Measurements from ENCODE around the gene TCF4. TPM values are rescaled to one million over a fixed set of nuclear protein-coding genes. Genes with fewer than 3 reads are reported as not detected.

The TCF4 gene
- total RNA-seq, 1 donor from 2014 or later, result 344 TPM

DNA sequence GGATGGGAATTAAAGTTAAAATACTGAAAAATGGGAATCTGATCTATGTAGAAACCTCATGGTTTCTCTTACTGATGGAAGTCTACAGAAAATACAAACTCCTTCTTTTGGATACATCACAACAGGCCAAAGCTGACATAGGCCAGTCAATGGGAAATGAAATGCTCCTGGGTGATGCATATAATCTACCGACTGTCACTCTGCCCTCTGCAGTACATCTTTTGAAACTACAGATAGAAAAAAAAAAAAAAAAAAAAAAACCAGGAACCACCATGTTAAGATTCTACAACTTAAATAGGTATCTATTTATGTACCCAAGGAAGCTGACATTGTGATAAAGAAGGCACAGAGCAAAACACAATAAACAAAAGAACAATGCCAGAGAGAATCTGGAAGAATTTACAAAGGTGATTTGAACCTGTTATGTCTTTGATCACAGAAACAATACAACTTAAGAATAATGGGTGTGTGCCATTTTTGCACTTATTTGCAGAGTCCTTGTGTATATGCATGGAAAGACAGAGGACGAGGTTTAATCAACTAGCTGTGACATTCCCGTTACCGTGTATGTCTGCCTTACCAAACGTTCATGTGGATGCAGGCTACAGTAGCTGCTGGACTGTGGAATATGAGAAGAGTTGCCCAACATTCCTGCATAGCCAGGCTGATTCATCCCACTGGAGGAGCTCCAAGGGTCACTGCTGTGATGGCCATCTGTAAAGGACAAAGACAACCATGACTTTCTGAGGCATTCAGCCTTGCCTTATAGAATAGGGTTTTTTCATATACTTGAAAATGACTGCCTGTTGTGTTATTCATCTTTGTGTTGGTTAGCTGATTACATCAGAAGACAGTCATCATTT, 312.7 kb downstream of the TCF4 start:
- no peak for DNase-seq (ENCODE audit: extremely low read depth, low read depth, low spot score)

DNA sequence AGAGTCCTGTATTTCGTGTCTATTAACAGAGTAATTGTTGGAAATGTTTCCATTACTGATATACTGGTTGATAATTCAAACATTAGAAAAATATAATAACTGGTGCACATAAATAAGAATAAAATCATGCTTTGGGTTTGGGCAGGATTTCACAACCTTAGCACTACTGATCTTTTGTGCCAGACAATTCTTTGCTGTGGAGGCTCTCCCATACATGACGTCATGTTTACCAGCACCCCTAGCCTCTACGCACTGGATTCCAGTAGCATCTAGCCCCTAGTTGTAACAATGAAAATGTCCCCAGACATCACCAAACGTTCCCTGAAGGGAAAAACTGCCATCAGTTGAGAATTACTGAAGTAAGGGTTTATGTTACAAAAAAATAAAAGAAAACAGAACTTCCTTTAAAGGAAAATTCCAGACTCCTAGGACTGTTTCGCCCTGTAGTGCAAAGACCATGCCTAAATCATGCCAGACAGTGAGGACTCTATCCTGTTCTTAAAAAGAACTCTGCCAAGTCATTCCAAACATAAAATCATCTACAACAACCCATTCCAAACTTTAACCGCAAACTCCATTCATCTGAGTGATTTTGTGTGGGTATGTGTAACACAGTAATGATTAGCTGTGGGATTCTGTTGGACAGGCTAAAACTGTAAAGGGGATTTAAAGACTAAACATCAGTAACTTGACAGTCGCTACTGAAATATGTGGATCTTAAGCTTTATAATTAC, 315.3 kb downstream of the TCF4 start:
- DNase-seq (ENCODE audit: extremely low read depth, low read depth, low spot score), result no peak

DNA sequence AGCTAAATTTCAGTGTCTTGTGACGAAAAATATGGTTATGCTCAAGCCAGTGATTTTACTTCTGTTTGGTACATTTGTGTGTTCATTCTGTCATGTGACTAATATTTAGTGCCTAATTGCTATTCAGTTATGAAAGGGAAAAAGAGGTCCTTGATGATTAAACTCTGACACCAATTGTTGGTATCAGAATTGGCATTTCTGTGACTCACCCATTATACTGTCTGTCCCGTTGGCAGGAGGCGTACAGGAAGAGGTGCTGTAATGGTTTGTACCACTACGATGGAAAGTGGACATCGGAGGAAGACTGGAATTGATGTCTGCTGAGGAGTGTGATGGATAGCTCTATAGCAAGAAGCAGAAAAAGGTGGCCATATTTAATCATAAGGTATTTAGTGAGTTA, 318.4 kb downstream of the TCF4 start:
- DNase-seq (ENCODE audit: extremely low read depth, low read depth, low spot score), result no peak

DNA sequence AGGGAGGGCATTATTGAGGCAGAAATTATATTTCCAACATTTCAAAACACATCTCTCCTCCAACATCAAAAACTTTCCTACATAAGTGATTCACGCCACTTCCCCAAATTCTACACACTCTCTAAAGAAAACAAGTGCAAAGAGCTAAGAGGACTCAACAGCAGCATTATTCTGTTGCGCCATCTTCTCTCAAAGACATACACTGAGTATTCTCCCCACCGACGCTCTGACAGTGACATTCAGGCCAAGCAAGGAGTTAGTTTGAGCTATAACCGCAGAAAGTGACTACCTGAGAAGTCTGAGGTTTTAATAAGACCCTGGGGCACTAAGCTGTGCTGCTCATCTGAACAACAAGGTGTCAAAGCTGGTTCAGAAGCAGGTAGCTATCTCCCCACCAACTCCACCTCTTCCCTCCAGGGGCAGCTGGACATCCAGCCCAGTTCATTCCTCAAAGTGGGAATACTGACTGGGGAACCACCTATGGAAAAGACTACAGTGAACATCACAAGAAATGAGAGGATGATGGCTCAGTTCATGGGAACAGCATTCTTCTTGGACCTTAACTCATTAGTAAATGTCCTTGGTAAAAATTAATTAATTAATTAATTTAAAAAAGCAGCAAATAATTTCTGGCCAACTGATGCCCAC, 319.2 kb downstream of the TCF4 start:
- no peak for DNase-seq (ENCODE audit: extremely low read depth, low read depth, low spot score)

DNA sequence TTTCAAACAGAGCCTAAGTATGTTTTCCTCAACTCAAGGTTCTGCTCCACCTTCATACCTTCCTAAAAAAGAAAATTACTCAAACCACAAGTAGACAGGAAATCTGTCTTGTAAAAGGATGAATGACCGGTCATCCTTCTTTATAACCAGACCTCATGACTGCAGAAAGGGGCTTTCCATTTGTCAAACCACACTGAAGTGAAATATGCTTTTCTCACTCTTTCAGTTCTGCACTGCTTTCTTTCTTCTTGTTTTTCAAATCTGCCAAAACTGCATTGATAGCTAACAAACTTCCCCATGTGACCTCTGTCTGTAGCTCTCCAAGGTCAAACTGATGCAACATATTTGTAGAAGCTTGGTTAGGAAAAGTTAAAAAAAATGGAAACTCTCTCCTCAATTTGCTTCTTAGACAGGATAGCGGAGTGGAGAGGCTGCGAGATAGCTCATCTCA, 319.8 kb downstream of the TCF4 start:
- DNase-seq (ENCODE audit: extremely low read depth, low read depth, low spot score), result no peak

DNA sequence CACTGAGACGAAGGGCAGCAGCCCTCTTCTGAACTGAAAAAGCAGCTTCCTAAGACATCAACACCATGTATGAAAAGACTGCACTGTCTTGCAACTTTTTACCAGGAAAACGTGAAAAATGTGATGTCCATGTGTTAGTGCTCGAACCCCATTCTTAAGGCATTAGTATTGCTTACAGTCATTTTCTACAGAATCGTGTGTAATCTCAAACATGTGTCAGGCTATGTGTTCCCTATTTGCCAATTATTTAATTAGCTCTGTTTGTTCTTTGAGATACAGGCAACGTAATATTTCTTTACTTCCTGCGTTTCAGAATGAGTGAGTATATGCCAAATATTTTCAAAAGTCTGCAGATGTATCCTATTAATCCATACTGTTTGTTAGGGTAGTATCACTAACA, 321.0 kb downstream of the TCF4 start:
- no peak for DNase-seq (ENCODE audit: extremely low read depth, low read depth, low spot score)

DNA sequence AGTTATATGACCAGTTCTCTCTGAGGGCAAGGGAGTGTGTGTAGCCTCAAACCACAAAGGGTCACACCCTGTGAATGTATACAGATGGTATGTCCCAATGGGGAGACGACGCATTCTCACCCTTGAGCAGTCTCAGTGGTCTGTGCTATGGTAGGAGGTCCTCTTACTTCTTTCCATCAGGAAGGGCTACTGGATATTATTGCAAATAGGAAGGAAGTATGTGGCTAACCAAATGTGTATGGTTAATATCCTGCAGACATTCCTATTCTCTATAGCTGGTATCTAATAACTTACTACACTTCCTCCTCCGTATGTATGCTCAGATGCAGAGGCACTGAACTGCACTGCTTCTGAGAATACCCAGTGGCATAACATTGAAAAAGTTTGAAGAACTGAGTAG, 322.0 kb downstream of the TCF4 start:
- no peak for DNase-seq (ENCODE audit: extremely low read depth, low read depth, low spot score)

DNA sequence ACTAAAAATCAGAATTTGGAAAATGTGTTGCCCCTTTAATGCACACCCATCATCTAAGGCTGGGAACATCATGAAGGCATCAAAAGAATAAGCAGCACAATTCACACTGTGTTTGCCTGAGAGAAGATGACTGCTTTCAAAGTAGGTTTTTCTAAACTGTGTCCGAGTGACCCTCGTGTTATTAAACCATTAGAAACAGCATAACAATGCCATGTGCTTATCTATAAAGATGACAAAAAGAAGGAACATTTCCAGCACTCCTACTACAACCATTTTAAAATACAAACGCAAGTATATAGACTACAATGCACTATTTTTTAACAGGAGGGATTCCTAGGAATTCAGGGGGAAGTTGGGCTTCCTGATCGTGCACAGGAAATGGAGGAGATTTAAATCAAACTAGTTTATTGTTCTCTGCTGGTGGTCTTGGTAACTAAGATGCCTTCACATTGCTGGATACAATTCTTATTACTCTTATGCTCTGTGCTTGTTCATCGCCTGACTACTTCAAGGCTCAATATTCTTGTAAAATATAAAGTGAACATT, 322.8 kb downstream of the TCF4 start:
- DNase-seq (ENCODE audit: extremely low read depth, low read depth, low spot score), result no peak

DNA sequence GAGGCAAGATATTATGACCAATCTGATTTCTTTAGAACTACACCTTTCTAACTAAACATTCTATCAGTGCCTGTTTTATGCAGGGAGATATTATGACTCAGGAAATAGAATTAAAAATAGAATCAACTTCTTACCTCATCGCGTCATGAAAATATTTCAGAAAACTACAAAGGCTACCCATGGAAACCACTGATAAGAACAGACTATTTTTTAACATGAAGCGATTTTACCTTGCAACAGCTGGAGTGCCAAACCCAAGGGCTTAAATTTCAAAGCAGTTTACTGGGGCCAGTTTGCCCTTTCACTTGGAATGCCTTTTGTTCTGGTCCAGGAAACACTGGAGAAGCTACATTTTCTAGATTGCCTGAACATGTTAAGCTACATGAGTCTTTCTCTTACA, 323.9 kb downstream of the TCF4 start:
- no peak for DNase-seq (ENCODE audit: extremely low read depth, low read depth, low spot score)

DNA sequence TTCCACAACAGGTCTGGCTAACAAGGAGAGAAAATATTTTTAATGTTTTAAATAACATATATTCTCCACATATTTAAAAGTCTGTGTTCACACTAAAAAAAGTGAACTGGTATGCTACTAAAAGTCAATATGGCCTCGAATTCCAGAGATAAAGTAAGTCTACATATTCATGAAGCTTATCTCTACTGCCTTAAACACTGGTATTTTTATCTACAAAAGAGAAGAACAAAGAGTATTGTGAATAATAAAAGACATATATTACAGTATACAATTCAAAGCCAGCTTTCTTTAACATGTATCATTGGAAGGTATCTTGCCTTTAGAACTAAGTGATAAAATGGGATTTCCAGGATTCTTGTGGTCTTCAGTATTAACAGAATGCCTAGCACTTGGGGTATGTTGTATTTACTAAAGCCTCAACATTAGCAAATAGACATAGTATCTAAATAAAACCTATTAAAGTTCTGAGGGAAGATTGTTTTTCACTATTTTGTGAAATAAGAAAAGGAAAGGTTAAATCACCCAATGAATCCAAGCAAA, 325.9 kb downstream of the TCF4 start:
- DNase-seq (ENCODE audit: extremely low read depth, low read depth, low spot score), result no peak

DNA sequence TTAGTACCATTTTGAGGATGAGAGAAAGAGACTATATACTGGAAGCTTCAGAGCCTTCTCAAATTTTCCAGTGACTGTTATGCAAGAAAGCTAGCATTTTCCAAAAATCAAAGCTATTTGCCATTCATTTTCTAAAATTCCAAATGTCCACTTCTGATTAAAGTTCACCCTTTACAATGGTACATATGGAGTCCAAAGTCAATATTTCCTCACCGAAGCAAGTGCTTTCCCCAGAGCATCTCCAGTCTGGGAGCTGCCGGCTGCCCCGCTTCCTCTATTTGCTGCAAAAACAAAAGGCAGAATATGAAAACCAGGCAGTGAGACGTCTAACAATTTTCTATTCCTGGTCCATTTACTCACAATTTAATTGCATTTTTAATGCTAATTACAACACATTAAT, 326.7 kb downstream of the TCF4 start:
- no peak for DNase-seq (ENCODE audit: extremely low read depth, low read depth, low spot score)

DNA sequence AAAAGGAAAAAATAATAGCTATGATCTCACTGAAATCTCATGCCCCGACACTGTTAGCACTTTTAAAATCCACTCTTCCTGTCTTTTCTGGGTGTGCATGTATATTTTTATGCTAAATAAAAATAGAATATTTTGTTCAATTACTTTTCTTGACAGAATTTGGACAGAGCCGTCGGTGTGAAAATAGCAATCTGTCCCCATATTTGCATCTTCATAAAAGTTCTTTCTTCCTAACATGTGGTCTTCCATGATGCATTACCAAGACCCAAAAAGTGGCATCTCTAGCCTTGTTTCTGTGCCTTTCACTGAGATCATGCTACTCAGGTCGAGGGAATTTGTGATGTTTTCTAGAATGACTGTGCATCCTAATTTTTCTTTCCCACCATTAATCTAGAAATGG, 329.9 kb downstream of the TCF4 start:
- no peak for DNase-seq (ENCODE audit: extremely low read depth, low read depth, low spot score)

DNA sequence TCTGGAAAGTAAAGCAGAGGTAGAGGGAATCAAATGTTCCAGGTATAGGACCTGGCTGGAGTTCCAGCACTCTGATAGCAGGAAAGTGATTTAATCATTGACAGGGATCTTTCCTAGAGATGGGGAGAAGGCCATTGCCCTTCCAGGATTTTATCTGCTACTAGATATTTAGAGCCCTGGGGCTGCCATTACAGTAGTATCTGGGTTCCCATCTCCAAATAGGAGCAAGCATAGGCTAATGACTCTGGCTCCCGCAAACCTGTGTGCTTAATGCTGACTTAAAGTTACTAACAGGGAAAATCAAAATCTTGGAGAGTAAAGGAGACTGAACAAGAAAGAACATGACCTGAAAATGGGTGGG, 331.1 kb downstream of the TCF4 start:
- DNase-seq (ENCODE audit: extremely low read depth, low read depth, low spot score), result no peak

DNA sequence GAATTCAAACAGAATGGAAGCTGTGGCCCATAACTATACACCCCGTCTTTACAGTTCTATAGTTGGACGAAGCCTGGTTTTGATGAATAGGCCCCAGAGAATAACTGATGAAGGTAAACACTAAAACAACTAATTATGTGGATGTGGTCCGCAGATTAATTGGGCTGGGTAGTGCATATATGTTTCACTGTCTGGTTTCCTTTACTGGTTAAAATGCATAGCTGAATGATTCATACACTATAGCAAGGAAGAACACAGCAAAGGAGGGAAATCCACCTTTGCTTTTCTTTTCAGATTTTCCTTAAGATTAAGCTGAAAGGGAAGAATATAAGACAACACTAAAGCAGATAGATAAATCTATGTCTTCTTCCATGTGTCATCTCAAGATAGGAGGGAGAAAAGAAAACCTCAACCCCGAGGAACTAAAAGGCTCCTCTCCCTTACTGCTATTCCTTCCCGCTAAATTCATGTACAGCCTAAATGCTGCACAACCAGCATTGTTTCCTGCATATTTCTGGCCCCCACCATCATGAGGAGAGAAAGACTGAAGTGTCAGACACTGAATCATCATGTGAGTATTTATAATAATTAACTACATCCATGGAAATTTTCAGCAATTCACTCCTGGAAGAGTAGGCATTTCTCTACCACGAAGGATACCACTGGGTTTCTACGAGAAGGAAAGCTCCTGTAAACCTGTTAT, 331.6 kb downstream of the TCF4 start:
- DNase-seq (ENCODE audit: extremely low read depth, low read depth, low spot score), result no peak

DNA sequence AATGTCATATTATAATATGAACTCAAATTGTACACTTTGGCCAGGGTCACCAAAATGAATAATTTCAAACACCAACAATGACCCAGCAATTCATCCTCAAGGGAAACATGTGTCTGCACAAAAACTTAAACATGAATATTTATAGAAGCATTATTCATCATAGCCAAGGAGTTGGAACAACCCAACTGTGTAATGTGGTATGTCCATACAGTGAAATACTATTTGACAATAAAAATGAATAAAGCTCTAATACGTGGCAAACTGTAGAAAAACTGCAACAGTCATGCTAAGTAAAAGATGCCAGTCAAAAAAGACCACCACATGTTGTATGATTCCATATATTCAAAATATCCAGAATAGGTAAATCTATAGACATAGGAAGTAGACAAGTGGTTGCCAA, 334.2 kb downstream of the TCF4 start:
- DNase-seq (ENCODE audit: extremely low read depth, low read depth, low spot score), result no peak

DNA sequence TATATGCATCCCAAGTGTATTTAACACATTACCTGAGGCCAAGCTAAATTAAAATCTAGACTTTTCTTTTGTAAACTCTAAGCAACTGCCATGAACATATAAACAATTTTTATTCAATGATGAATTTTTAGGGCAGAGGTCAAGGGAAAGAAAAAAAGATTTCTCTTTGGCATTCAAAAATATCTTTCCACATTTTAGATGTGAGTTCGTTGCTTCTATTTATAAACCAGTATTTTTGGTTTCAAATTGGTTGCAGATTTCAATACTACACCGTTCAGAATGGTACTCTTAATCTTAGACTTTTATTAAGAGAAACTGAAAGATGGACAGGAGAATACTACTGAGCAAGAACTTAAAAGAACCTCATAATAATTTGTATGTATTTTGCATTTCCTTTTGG, 335.1 kb downstream of the TCF4 start:
- DNase-seq (ENCODE audit: extremely low read depth, low read depth, low spot score), result no peak

DNA sequence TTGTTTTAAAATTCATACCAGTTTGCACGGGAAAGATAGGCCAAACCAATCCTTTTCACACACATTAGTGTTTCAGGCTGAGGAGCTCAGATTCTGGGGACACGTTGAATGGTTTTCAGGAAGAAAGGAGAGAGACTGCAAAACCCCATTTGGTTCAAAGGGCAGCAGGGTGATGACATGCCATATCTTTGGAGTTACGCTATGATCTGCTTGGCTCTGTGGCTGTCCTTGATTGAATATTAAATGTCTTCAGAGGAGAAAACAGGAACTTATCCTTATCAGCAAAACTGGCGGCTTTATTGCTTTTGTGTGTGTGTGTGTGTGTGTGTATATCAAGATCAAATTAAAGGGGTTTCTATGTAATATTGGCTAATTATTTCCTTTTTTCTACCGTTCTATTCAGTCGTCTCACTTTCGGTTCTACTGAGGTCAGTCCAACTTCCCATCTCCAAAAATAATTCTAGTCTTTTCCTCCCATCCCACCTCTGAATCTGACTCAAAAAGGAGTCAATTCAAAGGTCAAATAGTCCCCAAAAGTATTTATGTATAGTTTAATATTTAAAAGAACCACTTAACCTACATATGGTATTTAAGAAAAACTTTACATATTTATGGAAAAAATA, 335.8 kb downstream of the TCF4 start:
- DNase-seq (ENCODE audit: extremely low read depth, low read depth, low spot score), result no peak

DNA sequence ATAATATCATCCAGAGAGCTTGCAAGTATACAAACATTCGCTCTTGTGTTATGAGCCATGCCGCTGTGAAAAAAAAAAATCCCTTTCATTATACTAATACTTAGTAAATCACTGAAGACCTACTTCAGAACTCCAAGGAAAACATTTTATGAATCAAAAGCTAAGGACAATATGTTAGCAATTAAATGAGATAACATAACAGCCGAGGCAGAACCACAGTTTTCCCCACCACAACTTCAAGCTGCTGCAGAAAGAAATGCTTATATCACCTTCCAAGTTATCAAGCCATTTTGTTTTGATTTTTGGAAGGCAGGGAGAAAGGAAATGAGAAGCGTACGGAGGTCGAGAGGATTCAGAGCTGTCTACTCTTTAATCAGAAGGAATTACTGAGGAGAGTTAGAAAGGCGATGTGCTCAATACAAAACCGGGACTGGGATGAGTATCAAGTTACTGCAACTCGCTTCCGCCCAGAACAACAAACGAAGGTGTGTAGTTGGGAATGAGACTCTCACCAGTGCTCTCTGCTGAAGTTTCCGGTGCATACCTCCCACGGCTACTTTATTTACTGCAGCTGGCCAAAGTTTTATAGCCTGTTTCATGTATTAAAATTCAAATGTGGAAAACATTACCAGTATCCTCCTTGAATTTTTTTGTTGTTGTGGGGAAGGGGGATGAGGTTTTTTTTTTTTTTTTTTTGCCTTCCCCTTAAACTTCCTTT, 336.6 kb downstream of the TCF4 start:
- DNase-seq (ENCODE audit: extremely low read depth, low read depth, low spot score), result no peak

DNA sequence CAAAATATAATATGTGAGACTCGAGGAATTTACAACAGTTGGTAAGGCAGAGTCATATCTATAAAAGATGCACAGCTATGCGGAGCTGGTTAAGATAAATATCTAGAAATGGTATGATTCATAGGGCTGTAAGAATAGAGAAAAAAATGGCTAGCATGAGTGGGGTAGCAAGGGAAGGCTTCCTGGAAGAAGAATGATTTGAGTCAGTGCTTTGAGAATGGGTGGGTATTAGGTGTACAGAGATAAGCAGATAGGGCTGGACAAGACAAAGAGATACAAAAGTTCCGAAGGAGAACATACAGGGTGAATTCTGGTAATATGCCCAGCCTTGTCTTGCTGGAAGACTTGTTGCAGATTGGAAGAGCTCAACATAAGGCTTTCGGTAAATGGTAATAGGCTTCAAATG, 337.2 kb downstream of the TCF4 start:
- no peak for DNase-seq (ENCODE audit: extremely low read depth, low read depth, low spot score)

DNA sequence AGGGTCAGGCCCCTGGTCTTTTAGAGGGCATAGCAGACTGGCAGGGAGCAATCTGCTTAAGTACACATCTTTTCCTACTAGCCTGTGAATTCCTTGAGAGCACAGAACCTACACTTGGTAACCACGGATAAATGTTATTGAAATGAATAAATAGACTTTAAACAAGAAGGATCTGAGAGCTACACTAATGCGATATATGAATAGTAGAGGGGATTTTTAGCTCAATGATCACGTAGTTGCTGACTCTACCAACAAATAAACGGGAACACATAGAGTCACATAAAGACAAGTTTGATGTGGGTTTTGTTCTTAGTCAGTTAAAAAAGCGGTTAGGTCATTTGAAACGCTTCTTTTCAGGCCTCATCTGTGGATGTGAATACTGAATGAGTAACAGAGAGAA, 338.4 kb downstream of the TCF4 start:
- DNase-seq (ENCODE audit: extremely low read depth, low read depth, low spot score), result no peak

Data from glomerular endothelial cell (primary cell).